NCI-H69 (cell line): Measurements from ENCODE around the gene RASAL2.
"Not testable (repeated sequence)": the region's sequence is repeated elsewhere in the genome, so short reads cannot be mapped to it uniquely, and the experiment has no call there.

ENCODE experiments used
- DNase-seq: peaks from one replicate; lab custom pipeline; 2025; lab: John Stamatoyannopoulos, UW

The RASAL2 gene

DNA sequence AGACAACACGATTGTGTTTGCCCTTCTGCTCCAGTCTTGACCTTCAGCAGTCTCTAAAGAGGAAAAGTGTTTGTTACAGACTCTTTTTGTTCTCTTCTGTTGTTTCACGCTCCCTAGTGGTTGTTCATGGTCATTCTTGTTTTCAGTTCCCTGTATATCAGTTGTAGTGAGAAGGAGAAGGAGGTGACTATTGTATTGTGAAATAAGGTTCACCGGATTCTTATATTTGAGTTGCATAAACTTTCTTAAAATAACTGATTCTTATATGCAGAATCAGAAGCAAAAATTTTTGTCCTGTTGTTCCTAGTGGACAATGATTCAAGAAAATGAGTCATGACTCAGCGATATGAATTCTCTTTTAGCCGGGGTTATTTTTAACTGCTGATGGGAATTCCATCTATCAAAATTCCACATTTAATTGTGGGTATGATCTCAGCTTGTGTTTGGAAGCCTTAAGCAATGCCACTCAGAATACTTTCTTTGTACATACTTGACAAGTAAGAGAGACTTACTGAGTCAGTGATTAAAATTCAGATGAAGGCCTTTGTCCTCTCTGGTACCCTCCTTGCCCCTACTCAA, 250.7 kb downstream of the RASAL2 start:
- peak; percentile 17 for DNase-seq

DNA sequence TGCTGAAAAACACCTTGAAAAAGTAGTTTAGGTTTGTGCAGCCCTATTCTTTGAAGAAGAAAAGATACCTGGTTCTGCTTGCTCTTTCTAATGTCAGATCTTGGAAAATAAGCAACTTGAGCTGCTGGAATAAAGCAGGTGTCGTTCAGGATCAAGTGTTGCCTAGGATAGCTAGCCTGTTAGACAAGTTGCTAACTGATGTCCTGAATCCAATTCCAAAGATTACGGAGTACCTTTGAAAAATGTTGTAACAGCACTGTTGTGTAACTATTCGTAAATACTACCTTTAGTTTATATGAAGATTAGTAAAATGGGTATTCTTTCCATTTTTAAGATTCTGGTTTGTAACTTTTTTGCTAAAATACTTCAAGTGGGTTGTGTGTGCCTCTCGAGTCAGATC, 251.3 kb downstream of the RASAL2 start:
- no peak for DNase-seq

DNA sequence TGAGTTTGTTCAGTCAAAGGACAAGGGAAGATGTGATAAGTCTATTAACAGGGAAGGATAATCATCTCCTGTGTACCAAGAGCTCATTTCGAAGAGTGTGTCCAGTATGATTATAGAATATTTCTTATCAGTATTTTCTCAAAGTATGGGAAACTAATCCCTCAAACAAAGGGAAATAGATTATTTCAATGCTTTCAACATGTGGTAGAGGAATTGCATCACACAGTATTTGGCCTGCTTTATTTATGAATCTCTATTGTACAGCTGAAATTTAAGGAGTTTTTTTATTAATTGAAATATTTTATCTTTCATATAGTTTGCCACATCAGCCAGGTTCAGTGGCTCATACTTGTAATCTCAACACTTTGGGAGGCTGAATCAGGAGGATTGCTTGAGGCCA, 251.9 kb downstream of the RASAL2 start:
- DNase-seq = no peak

DNA sequence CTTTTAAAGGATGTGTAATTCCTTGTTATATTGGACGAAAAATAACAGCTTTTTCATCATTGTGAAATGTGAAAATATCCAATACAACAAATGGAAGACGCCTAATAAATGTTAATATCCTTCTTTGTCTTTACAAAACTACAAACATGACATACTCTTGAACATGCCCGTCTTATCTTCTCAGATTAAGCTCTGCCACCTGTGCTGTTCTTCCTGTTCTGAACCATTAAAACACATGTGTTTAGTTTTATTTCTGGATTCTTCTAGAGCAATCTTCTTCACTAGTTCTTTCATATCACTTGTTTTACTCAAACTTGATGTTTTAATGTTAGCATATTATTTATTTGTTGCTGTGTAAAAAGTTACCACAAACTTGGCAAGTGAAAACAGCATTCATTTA, 255.9 kb downstream of the RASAL2 start:
- DNase-seq = no peak

DNA sequence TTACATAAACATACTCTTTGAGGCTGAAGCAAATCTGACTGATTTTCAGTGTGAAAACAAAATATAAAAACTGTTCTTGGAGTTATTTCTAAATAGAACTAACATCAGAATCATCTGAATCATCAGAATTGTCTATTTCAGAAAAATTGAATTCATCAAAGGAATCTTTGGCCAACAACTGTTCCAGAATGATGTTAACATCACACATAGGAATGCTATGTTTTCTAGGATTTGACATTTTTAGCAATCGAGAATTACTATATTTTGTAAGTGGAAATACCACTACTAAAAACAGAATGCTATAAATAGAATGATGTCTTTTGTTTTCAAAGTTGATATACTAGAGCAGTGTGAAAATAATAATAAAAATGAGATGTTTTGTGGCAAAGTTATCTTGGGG, 258.0 kb downstream of the RASAL2 start:
- not testable (repeated sequence) for DNase-seq

DNA sequence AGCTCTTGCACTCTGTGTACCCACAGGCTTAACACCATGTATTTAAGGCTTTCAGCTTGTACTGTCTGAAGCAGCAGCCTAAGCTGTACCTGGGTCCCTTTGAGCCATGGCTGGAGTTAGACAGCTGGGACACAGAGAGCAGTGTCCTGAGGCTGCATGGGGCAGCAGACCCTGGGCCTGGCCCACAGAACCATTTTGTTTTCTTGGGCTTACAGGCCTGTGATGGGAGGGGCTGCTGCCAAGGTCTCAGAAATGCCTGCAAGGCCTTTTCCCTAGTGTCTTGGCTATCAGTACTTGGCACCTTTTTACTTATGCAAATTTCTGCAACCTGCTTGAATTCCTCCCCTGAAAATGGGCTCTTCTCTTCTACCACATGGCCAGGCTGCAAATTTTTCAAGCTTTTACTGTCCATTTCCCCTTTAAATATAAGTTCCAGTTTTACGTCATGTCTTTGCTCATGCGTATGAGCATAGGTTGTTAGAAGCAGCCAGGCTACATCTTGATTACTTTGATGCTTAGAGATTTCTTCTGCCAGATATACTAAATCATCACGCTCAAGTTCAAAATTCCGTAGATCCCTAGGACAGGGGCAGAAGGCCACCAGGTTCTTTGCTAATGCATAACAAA, 259.0 kb downstream of the RASAL2 start:
- no peak for DNase-seq

DNA sequence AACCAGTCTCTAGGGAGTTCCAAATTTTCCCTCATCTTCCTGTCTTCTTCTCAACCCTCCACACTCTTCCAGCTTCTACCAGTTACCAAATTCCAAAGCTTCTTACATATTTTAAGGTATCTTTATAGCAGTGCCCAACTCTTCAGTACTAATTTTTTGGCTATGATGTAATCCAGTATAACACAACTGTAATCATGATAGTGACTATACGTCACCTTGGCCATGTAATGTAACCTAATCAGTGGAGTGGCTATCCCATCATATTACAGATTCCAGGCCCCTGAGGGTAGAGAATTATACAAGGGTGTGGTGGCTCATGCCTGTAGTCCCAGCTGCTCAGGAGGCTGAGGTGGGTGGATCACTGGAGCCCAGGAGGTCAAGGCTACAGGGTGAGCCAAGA, 259.6 kb downstream of the RASAL2 start:
- DNase-seq = no peak

DNA sequence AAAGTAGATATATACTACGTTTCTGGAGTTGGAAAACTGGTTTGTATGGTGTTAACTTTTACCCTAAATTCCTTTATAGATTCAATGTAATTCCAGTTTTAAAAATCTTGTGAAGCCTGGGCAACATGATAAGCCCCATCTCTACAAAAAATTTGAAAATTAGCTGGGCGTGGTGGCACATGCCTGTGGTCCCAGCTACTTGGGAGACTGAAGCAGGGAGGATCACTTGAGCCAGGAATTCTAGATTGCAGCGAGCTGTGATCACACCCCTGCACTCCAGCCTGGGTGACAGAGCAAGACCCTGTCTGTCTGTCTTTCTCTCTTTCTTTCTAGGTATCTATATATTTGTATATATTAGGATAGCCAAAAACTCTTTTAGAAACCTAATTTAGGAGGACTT, 260.9 kb downstream of the RASAL2 start:
- no peak for DNase-seq

DNA sequence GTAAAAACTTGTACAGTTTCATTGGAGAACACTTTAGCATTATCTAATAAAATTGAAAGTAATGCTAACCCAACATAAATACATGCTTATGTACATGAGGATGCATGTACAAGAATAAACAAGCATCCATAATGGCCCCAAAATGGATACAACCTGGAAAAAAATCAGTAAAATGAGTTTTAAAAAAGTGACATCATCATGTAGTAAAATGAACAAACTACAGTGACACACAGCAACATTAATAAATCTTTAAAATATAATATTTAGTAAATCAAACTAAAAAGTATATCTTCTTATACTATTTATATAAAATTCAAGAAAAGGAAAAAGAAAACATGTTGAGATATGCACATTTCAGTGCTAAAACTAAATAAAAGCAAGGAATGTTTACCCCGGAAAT, 262.4 kb downstream of the RASAL2 start:
- DNase-seq = no peak

DNA sequence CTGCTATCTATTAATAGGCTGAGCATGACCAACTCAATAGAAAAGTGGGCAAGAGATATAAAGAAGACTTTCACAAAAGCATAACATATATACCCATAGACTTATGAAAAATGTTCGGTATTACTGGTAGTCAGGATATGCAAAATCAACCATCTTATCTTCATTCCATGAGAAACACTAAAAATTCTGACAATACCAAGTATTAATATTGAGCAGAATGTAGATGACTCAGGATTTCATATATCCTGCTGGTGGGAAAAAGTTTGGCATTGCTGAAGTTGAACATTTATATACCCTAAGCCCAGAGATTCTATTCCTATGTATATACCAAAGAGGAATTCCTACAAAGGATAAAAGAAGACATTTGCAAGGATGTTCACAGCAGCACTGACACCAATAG, 264.6 kb downstream of the RASAL2 start:
- no peak for DNase-seq

DNA sequence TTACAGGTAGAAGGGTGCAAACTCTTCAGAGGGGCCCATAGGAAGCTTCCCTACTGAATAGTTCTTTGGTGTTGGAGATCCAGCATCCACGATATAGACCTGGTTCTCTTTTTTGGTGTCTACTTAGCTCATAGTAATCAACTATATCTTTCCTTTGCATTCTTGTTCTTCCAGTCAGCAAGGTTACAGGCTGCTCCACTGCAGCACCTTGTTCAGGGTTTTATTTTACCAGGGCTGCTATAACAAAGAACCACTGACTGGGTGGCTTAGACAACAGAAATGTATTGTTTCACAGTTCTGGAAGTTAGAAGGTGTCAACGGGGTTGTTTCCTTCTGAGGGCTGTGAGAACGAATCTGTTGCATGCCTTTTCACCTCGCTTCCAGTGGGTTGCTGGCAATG, 266.5 kb downstream of the RASAL2 start:
- no peak for DNase-seq

DNA sequence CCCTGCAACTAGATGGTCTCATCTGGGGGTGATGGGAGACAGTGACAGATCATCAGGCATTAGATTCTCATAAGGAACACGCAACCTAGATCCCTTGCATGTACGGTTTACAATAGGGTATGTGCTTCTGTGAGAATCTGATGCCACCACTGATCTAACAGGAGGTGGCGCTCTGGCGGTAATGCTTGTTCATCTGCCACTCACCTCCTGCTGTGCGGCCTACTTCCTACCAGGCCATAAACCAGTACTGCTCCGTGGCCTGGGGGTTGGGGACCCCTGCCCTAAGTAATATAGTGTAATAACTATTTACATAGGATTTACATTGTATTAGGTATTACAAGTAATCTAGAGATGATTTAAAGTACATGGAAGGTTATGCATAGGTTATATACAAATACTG, 267.9 kb downstream of the RASAL2 start:
- DNase-seq = peak; percentile 31

DNA sequence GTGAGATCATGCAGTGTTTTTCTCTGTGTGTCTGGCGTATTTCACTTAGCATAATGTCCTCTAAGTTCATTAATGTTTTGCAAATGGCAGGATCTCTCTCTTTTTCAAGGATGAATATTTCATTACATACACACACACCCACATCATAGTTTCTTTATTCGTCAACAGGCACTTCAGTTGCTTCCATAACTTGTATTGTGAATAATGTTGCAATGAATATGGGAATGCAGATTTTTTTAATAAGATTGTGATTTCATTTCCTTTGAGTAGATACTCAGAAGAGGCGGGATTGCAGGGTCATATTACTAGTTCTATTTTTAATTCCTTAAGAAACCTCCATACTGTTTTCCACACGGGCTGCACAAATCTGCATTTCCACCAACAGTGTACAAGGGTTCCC, 268.8 kb downstream of the RASAL2 start:
- no peak for DNase-seq

DNA sequence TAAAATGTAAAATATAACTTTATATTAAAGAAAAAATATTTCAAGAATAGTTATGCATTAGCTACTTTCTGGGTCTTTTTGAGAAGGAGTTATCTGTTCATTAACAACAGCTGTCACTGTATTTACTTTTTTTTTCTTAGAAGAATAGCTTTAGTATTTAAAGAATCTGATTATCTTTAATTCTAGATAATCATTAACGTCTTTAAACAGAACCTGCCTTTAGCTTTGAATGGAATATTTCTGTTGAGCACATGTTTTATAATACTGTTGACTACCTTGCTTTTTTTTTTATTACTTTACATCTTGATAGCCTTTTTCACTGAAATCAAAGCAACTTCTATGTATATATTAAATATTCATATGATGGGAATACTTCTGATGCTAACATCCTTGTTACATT, 270.9 kb downstream of the RASAL2 start:
- no peak for DNase-seq

DNA sequence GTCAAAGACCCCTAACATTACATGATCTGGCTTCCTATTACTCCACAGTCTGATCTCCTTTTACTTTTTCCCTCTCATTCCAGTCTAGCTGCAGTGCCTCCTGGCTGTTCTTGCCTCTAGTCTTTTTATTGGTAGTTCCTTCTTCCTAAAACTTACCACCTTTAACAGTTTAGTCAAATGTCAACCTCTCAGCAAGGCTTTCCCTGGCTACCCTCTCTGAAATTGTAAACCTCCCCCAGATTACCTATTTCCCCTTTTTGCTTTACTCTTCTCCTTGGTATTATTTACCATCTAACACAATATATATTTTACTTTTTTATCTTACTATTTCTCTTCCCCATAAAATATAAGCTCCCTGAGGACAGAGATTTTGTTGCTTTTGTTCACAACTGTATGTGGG, 273.2 kb downstream of the RASAL2 start:
- DNase-seq = no peak

DNA sequence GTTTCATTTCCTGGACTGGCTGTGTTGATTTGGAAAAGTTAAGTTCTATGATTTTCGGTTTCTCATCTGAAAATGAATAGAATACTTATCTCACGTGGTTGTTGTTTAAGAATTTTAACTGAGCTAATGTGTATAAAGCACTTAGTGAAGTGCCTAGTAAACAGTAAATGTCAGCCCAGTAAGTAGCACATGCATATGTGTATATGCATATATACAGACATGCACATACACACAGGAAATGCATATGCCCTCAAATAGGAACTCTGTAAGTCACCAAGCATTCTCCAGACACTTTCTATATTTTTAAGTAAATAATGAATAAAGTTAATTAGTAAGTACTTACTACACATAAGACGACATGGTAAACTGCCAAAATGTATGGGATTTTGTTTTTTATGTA, 274.3 kb downstream of the RASAL2 start:
- no peak for DNase-seq

DNA sequence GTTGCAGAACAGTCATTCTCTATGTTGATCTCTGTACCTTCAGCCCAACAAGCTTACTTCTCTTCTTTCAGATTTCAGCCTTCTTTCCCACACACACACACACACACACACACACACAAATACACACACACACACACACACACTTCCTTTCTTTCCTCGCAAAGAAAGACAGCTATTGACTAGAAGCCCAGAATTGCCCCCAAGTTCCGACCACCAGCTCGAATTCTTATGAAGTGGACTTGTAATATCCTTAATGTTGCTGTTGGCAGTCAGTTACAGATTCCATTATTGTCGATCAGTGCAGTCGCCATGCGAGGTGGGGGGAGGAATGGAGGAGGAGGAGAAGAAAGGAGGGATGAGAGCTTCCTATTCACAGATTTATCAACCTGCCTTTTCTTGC, 277.3 kb downstream of the RASAL2 start:
- DNase-seq = peak; percentile 24

DNA sequence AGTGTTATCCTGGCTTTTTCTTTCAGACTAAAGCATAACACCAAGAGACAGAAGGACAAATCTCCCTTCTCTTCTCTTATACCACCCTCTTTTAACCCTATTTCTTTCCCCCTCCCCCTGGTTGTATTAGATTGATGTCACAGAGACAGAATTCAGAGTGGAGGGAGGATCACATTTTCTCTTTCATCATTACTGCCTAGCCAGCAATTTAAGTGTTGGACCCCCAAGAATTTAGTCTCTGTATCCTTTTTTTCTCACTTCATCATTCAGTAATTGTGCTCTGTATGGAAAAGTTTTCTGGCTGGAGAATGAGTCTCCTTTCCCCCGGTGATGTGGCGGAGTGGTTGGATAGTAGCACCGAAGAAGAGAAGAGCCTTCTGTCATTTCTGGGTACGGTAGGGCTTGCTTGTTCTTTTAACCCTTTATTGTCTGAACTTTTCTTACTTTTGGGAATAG, 278.1 kb downstream of the RASAL2 start:
- peak; percentile 5 for DNase-seq

DNA sequence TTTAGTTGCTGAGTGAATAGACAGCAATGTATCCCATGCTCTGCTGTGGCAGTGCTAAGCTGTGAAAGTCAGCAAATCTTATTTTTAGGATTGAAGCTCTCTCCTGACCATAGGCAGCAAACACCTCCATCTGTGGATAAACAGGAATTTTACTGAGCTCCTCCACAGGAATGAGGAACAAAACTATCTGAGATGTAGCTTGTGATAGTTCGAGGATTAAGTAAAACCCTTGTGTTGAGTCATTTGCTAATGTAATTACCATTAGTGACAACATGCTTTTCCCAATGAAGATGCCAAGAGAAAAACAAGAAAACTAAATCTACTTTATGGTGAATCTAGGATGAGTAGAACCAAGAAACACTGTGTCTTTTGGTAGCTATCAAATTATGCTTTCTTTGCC, 280.1 kb downstream of the RASAL2 start:
- DNase-seq = no peak

DNA sequence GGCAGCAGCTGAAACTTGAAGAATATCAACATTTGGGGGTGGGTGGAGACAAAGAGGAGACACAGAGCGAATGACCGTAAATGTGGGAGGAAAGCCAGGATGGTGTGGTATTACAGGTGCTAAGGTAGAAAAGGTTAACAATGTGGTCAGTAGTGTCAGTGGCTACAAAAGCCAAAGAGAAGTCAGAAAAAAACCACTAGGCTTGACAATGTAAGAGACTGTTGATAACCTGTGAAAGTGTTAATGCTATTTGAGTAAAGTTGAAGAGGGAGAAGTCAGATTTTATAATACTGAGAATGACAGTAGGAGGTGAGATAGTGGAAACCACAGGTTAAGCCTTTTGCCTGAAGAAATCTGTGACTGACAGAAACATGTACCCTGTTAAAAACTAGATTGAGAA, 282.1 kb downstream of the RASAL2 start:
- no peak for DNase-seq

DNA sequence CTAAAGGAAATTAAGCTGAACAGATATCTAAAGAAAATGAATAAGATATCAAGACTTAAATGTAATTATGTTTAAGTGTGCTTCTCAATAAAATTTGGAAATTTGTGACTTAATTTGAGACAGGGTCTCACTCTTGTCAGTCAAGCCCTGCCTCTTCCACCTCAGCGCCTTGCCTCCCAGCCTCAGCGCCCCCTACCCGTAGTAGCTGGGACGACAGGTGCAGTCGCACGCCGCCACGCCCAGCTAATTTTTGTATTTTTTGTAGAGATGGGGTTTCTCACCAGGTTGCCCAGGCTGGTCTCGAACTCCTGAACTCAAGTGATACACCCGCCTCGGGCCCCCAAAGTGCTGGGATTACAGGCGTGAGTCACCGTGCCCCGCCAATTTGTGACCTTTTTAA, 285.9 kb downstream of the RASAL2 start:
- no peak for DNase-seq

DNA sequence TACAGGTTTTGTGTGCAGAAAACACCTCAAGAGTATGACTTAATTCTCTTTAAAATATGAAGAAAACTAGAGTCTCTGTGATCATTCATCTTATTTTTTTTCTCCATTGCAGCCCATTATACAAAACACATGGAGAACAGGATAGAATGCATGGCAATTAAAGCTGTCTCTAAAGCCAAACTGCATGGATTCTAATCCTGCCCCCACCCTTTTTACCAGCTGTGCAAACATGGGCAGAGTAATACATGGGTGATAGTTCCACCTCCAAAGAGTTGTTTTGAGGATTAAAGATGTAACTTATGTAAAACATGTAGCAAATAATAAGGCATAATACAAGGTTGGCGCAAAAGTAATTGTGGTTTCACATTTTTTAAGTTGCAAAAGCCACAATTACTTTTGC, 288.5 kb downstream of the RASAL2 start:
- peak; percentile 45 for DNase-seq

DNA sequence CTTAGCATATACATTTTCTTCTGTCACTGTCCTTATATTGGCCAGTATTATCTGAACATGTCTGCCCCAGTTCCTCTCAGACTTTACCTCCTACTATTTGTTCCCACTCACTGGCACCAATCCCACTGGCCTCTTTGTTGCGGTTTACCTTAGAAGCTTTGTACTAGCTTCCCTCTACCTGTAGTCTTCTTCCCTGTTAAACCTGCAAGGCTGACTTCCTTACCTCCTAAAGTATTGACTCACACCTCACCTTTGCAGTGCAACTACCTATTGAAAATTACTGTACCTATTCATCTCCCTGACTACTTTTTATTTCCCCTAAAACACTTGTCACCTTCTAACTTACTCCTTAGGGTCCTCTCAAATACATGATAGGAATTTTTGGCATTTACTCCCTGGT, 291.8 kb downstream of the RASAL2 start:
- DNase-seq = peak; percentile 27

DNA sequence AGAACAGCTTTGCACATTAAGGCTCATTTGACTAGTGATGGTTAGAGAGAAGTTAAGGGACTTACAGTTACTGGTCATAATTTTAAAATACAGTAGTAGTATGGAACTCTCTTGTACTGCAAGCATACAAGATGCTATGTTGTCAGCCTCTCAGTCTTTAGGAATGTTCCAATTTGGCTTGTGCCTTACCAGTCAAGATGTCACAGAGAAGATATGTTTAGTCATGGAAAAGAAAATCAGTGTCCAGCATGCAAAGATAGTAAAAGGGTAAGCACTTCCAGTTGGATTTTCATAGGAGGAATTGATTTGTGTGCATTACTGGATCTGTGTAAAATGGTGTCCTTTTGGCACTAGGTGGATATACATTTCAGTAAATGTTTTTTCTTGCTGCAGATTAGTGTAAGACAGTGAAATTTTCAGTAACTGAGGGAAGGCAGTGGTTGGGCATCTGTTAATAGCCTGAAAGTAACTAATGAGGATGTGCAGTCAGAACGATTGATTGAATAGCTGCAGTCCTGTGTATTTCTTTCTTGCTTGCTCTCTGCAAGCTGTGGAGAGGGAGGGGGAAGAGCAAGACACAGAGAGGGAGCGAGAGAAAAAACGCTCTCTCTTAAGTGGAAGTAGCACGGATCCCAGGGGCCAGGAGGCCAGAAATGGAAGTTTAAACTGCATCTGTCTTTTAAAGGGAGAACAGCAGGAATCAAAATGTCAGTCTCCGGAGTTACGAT, 294.7 kb downstream of the RASAL2 start:
- DNase-seq = no peak
